ENCODE data around the gene FAU. TPM values are rescaled to one million over a fixed set of nuclear protein-coding genes. Genes with fewer than 3 reads are reported as not detected.
"Not testable (repeated sequence)": the region's sequence is repeated elsewhere in the genome, so short reads cannot be mapped to it uniquely, and the experiment has no call there.

The FAU gene
- total RNA-seq, 1 donor from 2014 or later = 722 TPM

DNA sequence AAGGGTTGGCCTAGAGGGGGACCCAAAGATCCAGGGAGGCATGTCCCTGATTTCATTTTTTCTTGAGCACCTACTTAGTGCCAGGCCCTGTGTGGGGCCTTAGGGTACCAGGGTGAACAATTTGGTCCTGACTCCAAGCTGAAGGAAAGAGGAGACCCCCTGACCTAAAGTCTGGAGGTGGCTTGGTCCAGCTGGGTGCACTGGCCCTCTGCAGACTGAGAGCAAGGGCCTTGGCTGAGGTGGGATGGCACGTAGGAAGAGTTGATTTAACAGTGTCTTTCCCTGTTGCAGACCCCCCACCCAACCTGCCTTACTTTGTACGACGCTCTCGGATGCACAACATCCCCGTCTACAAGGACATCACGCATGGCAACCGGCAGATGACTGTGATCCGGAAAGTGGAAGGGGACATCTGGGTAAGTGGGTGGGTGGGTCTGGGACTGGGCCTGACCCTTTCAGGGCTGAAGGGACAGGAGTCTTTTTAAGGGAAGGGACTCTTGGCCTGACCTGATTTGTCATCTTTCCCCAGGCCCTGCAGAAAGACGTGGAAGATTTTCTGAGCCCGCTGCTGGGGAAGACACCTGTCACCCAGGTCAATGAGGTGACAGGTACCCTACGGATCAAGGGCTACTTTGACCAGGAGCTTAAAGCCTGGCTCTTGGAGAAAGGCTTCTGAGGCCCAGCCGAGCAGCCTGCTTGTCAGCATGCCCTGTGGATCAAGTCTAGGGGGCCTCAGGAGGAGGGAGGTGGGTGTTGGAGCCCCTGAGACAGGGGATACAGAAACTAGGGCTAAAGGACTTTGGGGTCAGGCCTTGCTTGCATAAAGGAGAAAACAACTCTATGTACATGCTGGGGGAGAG is 3.5 kb upstream of the FAU start:
- ATAC-seq = no peak
- intact Hi-C loops (cut with DNase I) = no loop called here
- peak; percentile 38 for DNase-seq (ENCODE audit: low spot score)

DNA sequence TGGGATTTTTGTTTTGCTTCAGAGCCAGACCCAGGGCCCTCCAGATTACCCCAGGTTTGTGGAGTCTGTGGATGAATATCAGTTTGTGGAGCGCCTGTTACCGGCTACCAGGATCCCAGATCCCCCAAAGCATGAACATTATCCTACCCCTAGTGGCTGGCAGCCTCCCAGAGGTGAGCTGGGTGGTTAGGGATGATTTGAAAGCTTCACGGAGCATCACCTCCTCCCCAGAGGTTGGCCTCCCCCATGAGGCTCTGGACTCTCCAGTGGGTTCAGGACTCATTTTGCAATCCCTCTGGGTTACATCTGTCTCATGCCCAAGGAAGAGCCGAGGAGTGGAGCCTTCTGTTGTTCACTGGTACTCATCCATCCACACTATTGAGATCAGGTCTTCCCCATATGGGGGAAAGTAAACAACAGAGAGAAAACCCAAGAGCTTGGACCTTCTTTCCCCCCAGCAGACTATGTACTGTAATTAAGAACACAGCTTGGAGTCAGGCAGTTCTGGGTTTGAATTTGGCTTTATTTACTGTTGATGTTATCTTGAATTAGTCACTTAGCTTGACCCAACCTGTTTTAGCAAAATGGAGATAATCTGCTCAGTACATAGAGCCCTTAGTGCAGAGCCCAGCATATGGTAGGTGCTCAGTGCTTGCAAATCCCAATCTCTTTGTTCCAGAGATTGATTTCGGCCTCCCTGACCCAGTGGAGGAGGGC is 2.7 kb upstream of the FAU start:
- DNase-seq (ENCODE audit: low spot score) = peak; percentile 54
- intact Hi-C loops (cut with DNase I) = no loop called here
- ATAC-seq = no peak

DNA sequence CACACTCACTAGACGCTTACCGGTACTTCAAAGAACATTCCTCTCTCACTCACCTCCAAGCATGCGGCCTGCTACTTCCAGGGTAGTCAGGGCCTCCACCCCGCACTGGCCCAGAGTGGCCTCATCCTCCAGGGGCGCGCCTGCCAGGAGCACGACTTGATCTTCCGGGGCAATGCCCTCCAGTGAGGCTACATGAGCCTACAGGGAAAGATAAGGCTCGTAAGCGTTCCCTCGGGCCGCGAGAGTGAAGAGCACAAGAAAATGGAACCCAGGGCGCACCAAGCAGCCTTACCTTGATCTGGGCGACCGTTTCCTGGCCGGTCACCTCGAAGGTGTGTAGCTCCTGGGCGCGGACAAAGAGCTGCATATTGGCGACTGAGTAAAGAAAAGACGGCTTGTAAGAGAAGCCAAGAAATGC is 478 bp downstream of the FAU start:
- DNase-seq (ENCODE audit: low spot score) = peak; percentile 53
- no peak for ATAC-seq
- intact Hi-C loops (cut with DNase I) = no loop called here

GRCh38 chr11:65120831-65121230 is 1.1 kb downstream of the FAU start:
- DNase-seq (ENCODE audit: low spot score) (no peak), ATAC-seq (no peak)
- intact Hi-C loops (cut with DNase I) = no loop called here

DNA sequence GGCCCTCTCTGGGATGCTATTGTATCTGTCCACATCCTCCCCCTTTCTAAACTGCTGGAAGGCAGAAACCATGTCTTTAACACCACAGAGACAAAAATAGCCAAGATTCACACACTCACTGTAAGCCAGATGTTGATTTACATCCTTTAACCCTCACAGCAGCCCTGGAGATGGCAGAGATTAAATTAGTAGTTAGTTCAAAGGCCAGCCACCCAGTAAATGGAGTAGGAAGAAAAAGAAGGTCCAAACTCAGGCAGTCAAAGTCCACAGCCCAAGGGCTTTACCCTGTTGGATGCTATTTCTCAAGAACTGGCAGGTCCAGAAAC is 2.3 kb downstream of the FAU start:
- intact Hi-C loops (cut with DNase I) = loop anchor here (10.0 kb wide), 2 partner anchors 105 to 195 kb away; partner anchors contain the start of genes ARL2 and PPP2R5B
- DNase-seq (ENCODE audit: low spot score) = no peak
- ATAC-seq = no peak

DNA sequence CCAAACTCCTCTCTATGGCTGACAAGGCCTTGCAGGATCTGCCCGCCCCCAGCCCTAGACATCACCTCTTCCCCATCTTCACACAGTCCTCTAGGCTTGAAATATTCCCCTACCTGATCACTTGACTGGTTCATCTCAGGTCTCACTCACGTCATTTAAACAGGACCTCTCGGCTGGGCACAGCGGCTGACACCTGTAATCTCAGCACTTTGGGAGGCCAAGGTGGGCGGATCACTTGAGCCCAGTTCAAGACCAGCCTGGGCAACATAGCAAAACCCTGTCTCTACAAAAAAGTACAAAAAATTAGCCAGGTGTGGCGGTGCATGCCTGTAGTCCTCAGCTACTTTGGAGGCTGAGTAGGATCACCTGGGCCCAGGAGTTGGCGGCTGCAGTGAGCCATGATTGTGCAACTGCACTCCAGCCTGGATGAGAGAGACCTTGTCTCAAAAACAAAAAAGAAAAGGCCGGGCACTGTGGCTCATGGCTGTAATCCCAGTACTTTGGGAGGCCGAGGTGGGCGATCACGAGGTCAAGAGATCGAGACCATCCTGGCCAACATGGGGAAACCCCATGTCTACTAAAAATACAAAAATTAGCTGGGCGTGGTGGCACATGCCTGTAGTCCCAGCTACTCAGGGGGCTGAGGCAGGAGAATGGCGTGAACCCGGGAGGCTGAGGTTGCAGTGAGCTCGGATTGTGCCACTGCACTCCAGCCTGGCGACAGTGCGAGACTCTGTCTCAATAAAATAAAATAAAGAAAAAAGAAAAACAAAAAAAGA is 2.9 kb downstream of the FAU start:
- intact Hi-C loops (cut with DNase I) = loop anchor here (10.0 kb wide), 2 partner anchors 104 to 194 kb away; partner anchors contain the start of genes ARL2 and PPP2R5B
- DNase-seq (ENCODE audit: low spot score) = peak; percentile 15
- not testable (repeated sequence) for ATAC-seq

DNA sequence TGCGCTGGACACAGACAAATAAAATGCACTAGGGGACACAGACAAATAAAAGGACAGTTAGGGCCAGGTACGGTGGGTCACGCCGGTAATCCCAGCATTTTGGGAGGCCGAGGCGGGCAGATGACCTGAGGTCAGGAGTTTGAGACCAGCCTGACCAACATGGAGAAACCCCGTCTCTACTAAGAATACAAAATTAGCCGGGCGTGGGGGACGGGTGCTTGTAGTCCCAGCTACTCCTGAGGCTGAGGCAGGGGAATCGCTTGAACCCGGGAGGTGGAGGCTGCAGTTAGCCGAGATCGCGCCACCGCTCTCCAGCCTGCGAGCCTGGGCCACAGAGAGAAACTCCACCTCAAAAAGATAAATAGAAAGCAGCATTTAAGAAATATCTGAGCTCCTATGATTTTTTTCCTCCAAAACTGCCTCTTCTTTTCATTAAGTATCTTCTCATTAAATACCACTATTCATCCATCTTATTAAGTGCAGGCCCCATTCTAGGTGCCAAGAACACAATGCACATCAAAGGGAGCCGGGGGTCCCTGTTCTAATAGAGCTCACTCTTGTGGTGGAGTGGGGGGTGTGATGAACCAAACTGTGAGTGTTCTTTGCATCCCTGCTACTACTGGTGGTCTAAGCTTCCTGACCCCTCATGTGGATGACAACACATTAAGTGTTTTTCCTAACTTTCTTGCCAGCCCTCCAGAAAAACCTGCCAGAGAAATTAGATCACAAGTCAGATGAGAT is 3.7 kb downstream of the FAU start:
- ATAC-seq (no peak), DNase-seq (ENCODE audit: low spot score) (peak; percentile 60)
- intact Hi-C loops (cut with DNase I) = loop anchor here (10.0 kb wide), 2 partner anchors 103 to 193 kb away; partner anchors contain the start of genes ARL2 and PPP2R5B

- intact Hi-C loops (cut with DNase I) = loop anchor here (10.0 kb wide), 2 partner anchors 103 to 193 kb away; partner anchors contain the start of genes ARL2 and PPP2R5B
- DNase-seq (ENCODE audit: low spot score) = peak; percentile 100
- peak; percentile 94 for ATAC-seq
These were observed 4.5 kb downstream of the FAU start, which contains the start of gene ZNHIT2 for GRCh38 chr11:65117206-65118096. TSS of gene ZNHIT2 (minus strand) at chr11:65117701. CDS start at chr11:65117653, 48 bp downstream.

DNA sequence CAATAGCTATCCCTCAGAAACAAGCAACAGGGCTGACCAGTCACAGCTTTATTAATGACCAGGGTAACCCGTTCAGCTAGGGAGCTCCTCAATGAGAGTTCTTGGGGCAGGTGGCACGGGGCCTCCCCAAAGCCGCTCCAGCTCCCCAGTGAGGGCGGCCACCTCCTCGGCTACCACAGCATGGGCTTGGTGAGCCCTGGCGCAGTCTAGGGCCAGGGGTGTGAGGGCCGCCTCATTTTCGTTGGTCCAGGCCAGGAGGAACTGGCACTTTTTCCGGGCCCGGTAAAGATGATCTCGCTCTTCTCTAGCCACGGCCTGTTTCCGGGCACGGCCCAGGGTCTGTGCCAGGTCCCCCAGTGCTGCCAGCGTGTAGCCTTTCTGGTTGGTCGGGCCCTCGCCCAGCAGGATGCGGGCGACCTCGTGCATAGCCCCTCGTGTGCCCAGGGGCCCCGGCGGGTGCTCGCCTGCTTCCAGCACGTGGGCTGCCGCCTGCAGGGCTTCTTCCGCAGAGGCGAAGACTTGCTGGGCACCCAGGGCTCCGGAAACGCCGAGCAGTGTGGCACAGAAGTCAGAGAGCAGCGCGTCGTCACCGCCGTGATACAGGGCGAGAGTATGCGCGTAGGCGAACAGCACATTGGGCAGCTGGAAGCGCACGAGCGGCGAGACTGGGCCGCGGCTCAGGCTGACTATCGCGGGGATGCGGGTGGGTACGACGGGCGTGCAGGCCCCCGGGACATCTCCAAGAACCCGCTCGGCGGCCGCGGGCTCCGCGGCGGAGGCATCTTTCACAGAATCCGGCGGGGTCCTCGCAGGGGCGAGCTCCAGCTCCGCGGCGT is 5.3 kb downstream of the FAU start:
- DNase-seq (ENCODE audit: low spot score) = peak; percentile 67
- no peak for ATAC-seq
- intact Hi-C loops (cut with DNase I) = loop anchor here (10.0 kb wide), 2 partner anchors 102 to 192 kb away; partner anchors contain the start of genes ARL2 and PPP2R5B

DNA sequence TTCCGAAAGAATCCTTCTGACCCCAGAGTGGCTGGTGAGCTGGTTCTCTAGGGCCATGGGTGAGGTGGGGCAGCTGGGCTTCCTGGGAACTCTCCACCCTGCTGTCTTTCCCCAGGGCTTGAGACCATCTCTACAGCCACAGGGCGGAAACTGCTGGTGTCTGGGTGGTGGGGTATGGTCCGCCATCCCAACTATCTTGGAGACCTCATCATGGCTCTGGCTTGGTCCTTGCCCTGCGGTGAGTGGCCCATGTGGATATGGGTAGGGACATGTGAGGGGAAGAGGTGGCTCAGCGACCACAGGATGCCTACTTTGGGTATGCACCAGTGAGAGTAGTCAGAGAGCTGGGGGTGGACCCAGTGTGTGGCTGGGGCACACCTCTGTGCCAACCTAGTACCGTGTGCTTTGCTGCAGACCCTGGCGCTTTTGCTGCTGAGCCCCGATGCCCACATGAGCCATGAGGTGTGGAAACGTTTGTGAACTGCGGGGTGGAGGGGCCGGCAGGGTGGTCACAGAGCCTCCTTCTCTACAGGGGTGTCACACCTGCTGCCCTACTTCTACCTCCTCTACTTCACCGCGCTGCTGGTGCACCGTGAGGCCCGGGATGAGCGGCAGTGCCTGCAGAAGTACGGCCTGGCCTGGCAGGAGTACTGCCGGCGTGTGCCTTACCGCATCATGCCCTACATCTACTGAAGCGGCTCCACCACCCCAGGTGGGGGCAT is 6.4 kb downstream of the FAU start:
- ATAC-seq = no peak
- intact Hi-C loops (cut with DNase I) = loop anchor here (10.0 kb wide), 2 partner anchors 101 to 191 kb away; partner anchors contain the start of genes ARL2 and PPP2R5B
- no peak for DNase-seq (ENCODE audit: low spot score)

GRCh38 chr11:65114538-65115171 is 7.3 kb downstream of the FAU start:
- intact Hi-C loops (cut with DNase I) = loop anchor here (10.0 kb wide), 2 partner anchors 100 to 190 kb away; partner anchors contain the start of genes ARL2 and PPP2R5B
- DNase-seq (ENCODE audit: low spot score) (no peak), ATAC-seq (no peak)

GRCh38 chr11:65113839-65114238 is 8.1 kb downstream of the FAU start:
- no peak for DNase-seq (ENCODE audit: low spot score)
- intact Hi-C loops (cut with DNase I) = loop anchor here (10.0 kb wide), 2 partner anchors 99 to 189 kb away; partner anchors contain the start of genes ARL2 and PPP2R5B
- ATAC-seq = no peak

GRCh38 chr11:65113361-65113756 is 8.6 kb downstream of the FAU start:
- intact Hi-C loops (cut with DNase I) = loop anchor here (10.0 kb wide), 2 partner anchors 99 to 189 kb away; partner anchors contain the start of genes ARL2 and PPP2R5B
- DNase-seq (ENCODE audit: low spot score) (no peak), ATAC-seq (no peak)

GRCh38 chr11:65112546-65113360 is 9.2 kb downstream of the FAU start:
- DNase-seq (ENCODE audit: low spot score) (peak; percentile 64), ATAC-seq (no peak)
- intact Hi-C loops (cut with DNase I) = loop anchor here (10.0 kb wide), 2 partner anchors 98 to 188 kb away; partner anchors contain the start of genes ARL2 and PPP2R5B
